Measurements from ENCODE around the gene MAP2K1. TPM values are rescaled to one million over a fixed set of nuclear protein-coding genes. Genes with fewer than 3 reads are reported as not detected.
"Not testable (repeated sequence)": the region's sequence is repeated elsewhere in the genome, so short reads cannot be mapped to it uniquely, and the experiment has no call there.

MAP2K1 gene
- polyA plus RNA-seq, 4 donors = 48.4 to 55.6 (median 52.5) TPM

GRCh38 chr15:66390678-66391077 is 4.0 kb downstream of the MAP2K1 start:
- no peak for DNase-seq (ENCODE audit: low read depth in 4 of 4, low spot score in 3 of 4)

GRCh38 chr15:66393037-66393436 is 6.3 kb downstream of the MAP2K1 start:
- DNase-seq (ENCODE audit: low read depth in 4 of 4, low spot score in 3 of 4) = not testable (repeated sequence)

- no peak for DNase-seq (ENCODE audit: low read depth in 4 of 4, low spot score in 3 of 4)
Observed at GRCh38 chr15:66394472-66394871, 7.8 kb downstream of the MAP2K1 start.

GRCh38 chr15:66394915-66395314 is 8.2 kb downstream of the MAP2K1 start:
- DNase-seq (ENCODE audit: low read depth in 4 of 4, low spot score in 3 of 4) = no peak

GRCh38 chr15:66399276-66399675 is 12.6 kb downstream of the MAP2K1 start:
- no peak for DNase-seq (ENCODE audit: low read depth in 4 of 4, low spot score in 3 of 4)

- DNase-seq (ENCODE audit: low read depth in 4 of 4, low spot score in 3 of 4) = no peak
Observed at GRCh38 chr15:66400351-66400774, 13.7 kb downstream of the MAP2K1 start.

GRCh38 chr15:66401130-66402021 is 14.7 kb downstream of the MAP2K1 start:
- DNase-seq (ENCODE audit: low read depth in 4 of 4, low spot score in 3 of 4) = no peak

- no peak for DNase-seq (ENCODE audit: low read depth in 4 of 4, low spot score in 3 of 4)
Observed at GRCh38 chr15:66402761-66403284, 16.1 kb downstream of the MAP2K1 start.

- DNase-seq (ENCODE audit: low read depth in 4 of 4, low spot score in 3 of 4) = no peak
Observed at GRCh38 chr15:66403323-66403722, 16.6 kb downstream of the MAP2K1 start.

- DNase-seq (ENCODE audit: low read depth in 4 of 4, low spot score in 3 of 4) = no peak
Observed at GRCh38 chr15:66404122-66404521, 17.4 kb downstream of the MAP2K1 start.

- peak in 1 of 4 donors; percentile 19 for DNase-seq (ENCODE audit: low read depth in 4 of 4, low spot score in 3 of 4)
Observed at GRCh38 chr15:66404532-66404931, 17.8 kb downstream of the MAP2K1 start.

- DNase-seq (ENCODE audit: low read depth in 4 of 4, low spot score in 3 of 4) = no peak
Observed at GRCh38 chr15:66405007-66405406, 18.3 kb downstream of the MAP2K1 start.

- peak in 2 of 4 donors; percentile 50 to 54 for DNase-seq (ENCODE audit: low read depth in 4 of 4, low spot score in 3 of 4)
Observed at GRCh38 chr15:66405615-66406014, 18.9 kb downstream of the MAP2K1 start.

- no peak for DNase-seq (ENCODE audit: low read depth in 4 of 4, low spot score in 3 of 4)
Observed at GRCh38 chr15:66408254-66408653, 21.5 kb downstream of the MAP2K1 start.

- no peak for DNase-seq (ENCODE audit: low read depth in 4 of 4, low spot score in 3 of 4)
Observed at GRCh38 chr15:66408675-66409282, 22.1 kb downstream of the MAP2K1 start.

- DNase-seq (ENCODE audit: low read depth in 4 of 4, low spot score in 3 of 4) = no peak
Observed at GRCh38 chr15:66409565-66410108, 22.9 kb downstream of the MAP2K1 start.

GRCh38 chr15:66411190-66411589 is 24.5 kb downstream of the MAP2K1 start:
- DNase-seq (ENCODE audit: low read depth in 4 of 4, low spot score in 3 of 4) = no peak

- DNase-seq (ENCODE audit: low read depth in 4 of 4, low spot score in 3 of 4) = no peak
Observed at GRCh38 chr15:66412220-66412619, 25.5 kb downstream of the MAP2K1 start.

- no peak for DNase-seq (ENCODE audit: low read depth in 4 of 4, low spot score in 3 of 4)
Observed at GRCh38 chr15:66413579-66413978, 26.9 kb downstream of the MAP2K1 start.

GRCh38 chr15:66415360-66415759 is 28.6 kb downstream of the MAP2K1 start:
- DNase-seq (ENCODE audit: low read depth in 4 of 4, low spot score in 3 of 4) = no peak

GRCh38 chr15:66417736-66418135 is 31.0 kb downstream of the MAP2K1 start:
- DNase-seq (ENCODE audit: low read depth in 4 of 4, low spot score in 3 of 4) = no peak

All from left renal pelvis (tissue), 4 donors.